GM19099 (cell line): Measurements from ENCODE around the gene IZUMO4.

ENCODE experiments used
- POLR2A ChIP-seq: IDR thresholded peaks from 3 replicates; pipeline ENCODE4 v1.6.1; 2011; ENCODE audit warnings: low read depth; ENCODE audit not compliant: insufficient read length; ENCODE audit errors: extremely low read depth

The IZUMO4 gene

DNA sequence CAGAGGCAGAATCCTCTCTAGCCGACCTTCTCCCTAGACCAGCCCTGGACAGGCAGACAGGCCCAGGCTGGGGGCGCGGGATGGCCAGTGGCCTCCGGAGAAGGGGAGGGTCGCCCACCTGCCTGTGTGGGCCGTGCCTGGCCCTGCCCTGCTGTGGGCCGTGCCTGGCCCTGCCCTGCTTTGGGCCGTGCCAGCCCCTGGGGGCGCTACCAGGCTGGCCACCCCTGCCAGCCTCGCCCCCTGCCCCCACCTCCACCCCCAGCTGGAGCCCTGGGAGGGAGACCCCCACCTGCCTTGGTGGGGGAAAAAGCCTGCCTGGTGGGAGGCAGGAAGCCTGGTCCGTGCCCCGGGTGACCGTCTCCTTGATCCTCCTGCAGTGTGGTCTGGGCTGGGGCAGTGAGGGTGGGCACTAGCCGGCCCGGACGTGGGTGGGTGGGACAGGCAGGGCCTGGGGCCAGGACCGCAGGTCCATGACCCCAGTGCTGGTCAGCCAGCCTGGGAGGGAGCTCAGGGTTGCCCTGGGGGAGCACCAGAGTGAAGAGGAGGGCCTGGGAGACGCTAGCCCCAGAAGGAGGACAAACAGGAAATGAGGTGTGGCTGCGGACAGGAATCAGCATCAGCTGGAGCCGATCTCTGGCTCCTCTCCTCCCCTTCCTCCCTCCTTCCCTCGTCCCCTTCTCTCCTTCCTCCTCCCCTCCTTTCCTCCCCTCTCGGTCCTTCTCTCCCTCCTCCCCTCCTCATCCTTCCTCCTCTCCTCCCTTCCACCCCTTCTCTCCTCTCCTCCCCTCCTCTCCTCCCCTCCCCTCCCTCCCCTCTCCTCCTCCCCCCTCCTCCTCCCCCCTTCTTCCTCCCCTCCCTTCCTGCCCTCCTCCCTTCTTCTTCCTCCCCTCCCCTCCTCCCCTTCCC lies 40.5 kb upstream of the IZUMO4 start:
- TF ChIP-seq POLR2A = peak; percentile 43

GRCh38 chr19:2056837-2057192 lies 39.9 kb upstream of the IZUMO4 start:
- no peak for TF ChIP-seq POLR2A

DNA sequence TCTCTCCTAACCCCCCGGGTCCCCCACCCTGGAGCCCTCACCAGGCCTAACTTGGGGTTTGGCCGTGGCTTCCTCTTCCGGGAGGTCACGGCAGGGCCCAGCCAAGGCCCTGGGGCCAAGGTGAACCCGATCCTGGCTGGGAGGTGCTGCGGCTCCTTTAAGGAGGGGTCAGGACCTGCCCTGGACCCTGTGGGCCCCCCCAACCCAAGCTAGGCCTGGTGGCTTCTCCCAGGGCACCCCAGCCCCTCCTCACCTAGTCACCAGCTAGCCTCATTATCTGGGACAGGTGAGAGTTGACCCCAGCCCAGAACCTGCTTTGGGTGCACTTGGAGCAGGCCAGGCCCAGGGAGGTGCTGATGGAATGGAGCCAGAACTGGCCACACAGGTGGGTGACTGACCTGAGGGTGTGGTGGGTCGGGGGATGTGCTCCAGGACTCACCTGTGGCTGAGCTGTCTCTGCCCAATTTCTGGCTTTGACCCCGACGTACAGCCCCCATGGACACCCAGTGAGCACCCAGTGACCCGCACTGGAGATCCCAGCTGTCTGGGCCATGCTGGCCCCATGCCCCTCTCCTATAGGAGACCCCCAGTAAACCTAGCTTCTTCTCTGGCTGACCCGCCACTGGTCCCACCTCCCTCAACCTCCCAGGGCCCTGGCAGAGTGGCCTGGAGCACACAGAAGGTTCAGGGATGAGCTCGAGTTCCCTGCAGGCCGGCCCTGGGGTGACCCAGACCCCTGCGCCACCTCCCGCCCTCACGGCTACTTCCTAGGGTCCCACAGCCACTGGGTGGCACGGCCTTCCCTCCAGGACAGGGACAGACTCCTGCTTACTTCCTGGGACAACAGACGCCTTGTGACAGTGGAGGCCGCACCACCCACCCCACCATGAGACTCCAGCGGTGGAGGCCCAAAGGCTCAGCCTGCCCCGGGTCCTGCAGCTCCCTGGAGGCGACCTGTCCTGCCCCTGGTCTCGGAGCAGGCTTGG lies 38.9 kb upstream of the IZUMO4 start:
- TF ChIP-seq POLR2A = no peak

- TF ChIP-seq POLR2A = no peak
Measured at GRCh38 chr19:2058570-2059421, 37.9 kb upstream of the IZUMO4 start.

- TF ChIP-seq POLR2A = no peak
Measured at GRCh38 chr19:2059422-2060201, 37.1 kb upstream of the IZUMO4 start.

DNA sequence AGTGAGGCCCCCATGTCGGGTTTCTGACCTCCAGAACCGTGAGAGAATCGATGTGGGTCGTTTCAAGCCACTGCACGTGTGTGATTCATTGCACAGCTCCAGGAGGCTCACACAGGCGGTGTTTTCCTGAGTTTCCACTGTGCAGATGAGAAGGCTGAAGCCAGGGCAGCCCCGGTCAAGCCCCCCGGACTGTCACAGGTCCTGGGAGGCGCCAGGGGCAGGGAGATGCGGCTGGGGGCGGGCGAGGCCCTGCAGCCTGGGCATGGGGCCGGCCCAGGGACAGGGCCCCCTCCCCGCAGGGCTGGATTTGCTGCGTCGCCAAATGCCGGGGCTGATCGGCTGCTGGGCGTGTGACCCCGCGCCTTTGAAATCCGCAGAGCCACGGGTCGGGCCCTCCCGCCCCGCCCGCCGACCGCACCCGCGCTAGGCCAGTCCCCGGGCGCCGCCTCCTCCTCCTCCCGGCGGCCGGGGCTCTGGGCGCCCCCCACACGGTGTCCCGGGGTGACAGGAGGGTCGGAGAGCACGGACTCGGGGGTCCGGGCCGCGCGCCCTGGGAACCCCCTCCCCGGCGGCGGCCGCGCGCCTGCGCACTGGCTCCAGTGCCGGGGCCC lies 35.7 kb upstream of the IZUMO4 start:
- TF ChIP-seq POLR2A = peak; percentile 52

- peak; percentile 63 for TF ChIP-seq POLR2A
Measured at GRCh38 chr19:2061495-2062388, 35.0 kb upstream of the IZUMO4 start.

DNA sequence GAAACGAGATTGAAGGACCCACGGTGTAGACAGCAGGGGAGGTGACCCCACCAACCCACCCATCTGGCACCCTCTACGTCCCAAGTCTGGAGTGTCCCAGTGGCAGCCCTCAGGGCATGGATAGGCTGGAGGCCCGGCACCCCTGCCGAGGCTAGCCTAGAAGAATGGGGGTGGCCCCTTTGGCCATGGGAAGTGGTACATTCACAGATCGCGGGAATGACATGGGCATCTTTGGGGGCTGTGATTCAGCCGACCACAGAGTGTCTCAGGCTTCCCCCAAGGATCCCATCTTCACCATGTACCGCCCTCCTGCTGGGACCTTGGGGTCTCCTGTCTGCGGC lies 34.4 kb upstream of the IZUMO4 start:
- TF ChIP-seq POLR2A = no peak

- TF ChIP-seq POLR2A = no peak
Measured at GRCh38 chr19:2062770-2063169, 33.9 kb upstream of the IZUMO4 start.

DNA sequence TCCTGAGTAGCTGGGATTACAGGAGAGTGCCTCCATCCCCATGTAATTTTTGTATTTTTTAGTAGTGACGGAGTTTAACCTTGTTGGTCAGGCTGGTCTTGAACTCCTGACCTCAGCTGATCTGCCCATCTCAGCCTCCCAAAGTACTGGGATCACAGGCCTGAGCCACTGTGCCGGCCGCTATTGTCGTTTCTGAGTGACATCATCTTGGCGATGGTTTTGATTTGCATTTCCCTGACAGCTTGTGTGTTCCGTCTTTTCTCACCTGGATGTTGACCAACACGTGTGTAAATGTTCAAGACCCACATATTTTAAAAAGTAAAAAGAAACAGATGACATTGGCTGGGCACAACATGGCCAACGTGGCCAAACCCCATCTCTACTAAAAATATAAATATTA lies 32.9 kb upstream of the IZUMO4 start:
- no peak for TF ChIP-seq POLR2A

DNA sequence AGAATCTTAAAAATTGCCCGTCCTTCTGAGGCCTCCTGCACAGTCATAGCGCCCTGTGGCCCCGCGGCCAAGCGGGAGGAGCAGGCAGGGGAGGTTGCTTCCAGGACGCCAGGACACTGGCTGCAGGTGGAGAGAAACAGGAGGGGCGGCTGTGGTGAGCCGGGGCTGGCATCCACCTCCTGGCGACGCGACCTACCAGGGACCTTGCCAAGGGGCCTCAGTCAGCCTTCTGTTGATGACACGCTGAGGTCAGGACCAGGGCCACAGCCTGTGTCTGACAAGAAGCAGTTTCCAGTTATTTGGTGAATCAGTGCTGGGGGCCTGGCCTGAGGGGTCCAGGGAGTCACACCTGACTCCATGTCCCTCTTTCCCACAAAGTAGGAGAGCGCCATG lies 32.3 kb upstream of the IZUMO4 start:
- TF ChIP-seq POLR2A = no peak

GRCh38 chr19:2064788-2065524 lies 31.8 kb upstream of the IZUMO4 start:
- TF ChIP-seq POLR2A = no peak
